IMR-90 (cell line): ENCODE data around the gene TSGA10IP. TPM values are rescaled to one million over a fixed set of nuclear protein-coding genes. Genes with fewer than 3 reads are reported as not detected.

Source experiments
- BHLHE40 ChIP-seq: fragments of 150-350 bp; IDR thresholded peaks from 2 replicates; pipeline ENCODE4 v1.6.1; 2016; ENCODE audit warnings: mild to moderate bottlenecking, low read depth, low read length
- MAFK ChIP-seq: IDR thresholded peaks from 2 replicates; pipeline ENCODE4 v1.6.1; 2012; ENCODE audit warnings: low read depth, low read length, improper control_type of control experiment
- MAZ ChIP-seq: IDR thresholded peaks from 2 replicates; pipeline ENCODE4 v1.6.1; 2012; ENCODE audit warnings: low read depth, mild to moderate bottlenecking, low read length, improper control_type of control experiment, moderate library complexity, borderline replicate concordance
- NFE2L2 ChIP-seq: fragments of 150-350 bp; IDR thresholded peaks from 2 replicates; pipeline ENCODE4 v1.6.1; 2016; ENCODE audit warnings: low read depth, mild to moderate bottlenecking, low read length
- POLR2A ChIP-seq: IDR thresholded peaks from 2 replicates; pipeline ENCODE4 v1.6.1; 2012; ENCODE audit warnings: mild to moderate bottlenecking, low read depth, low read length
- RAD21 ChIP-seq: IDR thresholded peaks from 2 replicates; pipeline ENCODE4 v1.6.1; 2012; ENCODE audit warnings: low read length, improper control_type of control experiment
- RFX5 ChIP-seq: IDR thresholded peaks from 2 replicates; pipeline ENCODE4 v1.8.0; 2012; ENCODE audit warnings: low read depth, mild to moderate bottlenecking, low read length, moderate library complexity
- SMC3 ChIP-seq: fragments of 150-350 bp; IDR thresholded peaks from 2 replicates; pipeline ENCODE4 v1.6.1; 2016; ENCODE audit warnings: low read depth, mild to moderate bottlenecking, antibody characterized with exemption, low read length, moderate library complexity
- polyA plus RNA-seq, 3 experiments: library from polyadenylated mRNA; depleted of rRNA; stranded (reverse); fragments of >200 nt; gene quantifications; 2 replicates each; pipeline ENCODE4 v1.2.3, GENCODE V29; 2012; ENCODE audit warnings: low replicate concordance in 1 of 3
- total RNA-seq: library from RNA; depleted of rRNA; stranded (reverse); fragments of >200 nt; gene quantifications from 2 replicates; pipeline ENCODE4 v1.2.3, GENCODE V29; 2012

TSGA10IP gene
- total and polyA plus RNA-seq, 2 of the 4 experiments (the other 2 are of a cell fraction), result 0.21 TPM; not detected in 1

DNA sequence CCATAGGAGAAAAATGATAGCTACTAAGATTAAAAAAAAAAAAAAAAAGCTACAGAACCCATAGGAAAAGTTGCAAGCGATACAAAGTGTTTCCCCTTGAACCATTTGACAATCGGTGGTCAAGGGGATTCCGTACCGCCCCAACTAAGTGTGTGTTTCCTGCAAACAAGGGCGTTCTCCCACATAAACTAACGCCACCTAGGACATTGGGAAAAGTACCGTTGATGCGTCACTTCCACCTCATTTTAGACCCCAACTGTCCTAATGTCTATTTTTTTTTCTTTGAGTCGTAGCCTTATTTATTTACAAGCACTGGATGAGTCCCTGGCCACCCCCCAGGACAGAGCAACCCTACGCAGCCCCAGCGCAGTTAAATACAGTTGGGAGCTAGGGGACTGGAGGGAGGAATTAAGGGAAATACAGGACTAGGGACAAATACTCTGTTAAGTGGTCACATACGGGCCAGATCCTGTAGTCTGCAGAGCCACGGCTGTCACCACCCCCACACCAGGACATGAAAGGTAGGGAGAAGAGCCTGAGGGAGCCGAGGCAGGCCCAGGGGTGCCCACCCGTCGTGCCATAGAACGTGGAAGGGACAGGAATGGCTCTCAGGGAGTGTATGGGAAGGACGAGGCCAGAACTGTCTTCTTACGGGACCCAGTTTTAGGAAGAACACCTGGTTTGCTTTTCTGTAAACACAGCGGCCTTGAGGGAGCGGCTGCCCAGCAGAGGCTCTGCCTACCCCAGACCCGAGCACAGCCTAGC is 37.7 kb downstream of the TSGA10IP start (continued):
- no peak for TF ChIP-seq MAZ
- no peak for TF ChIP-seq MAFK
- no peak for TF ChIP-seq POLR2A
- no peak for TF ChIP-seq SMC3
- no peak for TF ChIP-seq BHLHE40
- no peak for TF ChIP-seq NFE2L2
- no peak for TF ChIP-seq RFX5
- TF ChIP-seq RAD21, result no peak
